Fibroblast of skin of left biceps (primary cell): ENCODE data around the gene KIF9.
"Not testable (repeated sequence)": the region's sequence is repeated elsewhere in the genome, so short reads cannot be mapped to it uniquely, and the experiment has no call there.

Experiments used
- DNase-seq, 2 experiments: peaks; one replicate each; pipeline ENCODE4 v3.0.0-alpha.2; 2013; ENCODE audit warnings: low read depth in 2 of 2

Gene KIF9

DNA sequence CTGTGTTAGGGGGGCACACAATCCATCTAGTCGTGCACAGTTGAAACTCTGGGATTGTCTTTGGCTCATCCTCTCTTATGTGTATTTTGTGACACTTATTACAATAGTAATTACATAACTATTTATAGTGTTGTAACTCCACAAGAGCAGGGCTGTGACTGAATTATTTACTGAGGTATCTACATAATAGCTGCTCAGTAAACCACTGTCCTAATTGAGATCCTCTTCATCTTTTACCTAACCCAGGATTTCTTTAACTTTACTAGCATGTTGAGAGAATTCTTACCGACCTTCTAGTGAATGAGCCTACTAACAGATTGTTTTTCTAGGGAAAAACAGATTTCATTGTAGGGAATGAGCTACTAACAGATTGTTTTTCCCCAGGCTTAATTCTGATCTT, 11.2 kb upstream of the KIF9 start:
- DNase-seq, result no peak

DNA sequence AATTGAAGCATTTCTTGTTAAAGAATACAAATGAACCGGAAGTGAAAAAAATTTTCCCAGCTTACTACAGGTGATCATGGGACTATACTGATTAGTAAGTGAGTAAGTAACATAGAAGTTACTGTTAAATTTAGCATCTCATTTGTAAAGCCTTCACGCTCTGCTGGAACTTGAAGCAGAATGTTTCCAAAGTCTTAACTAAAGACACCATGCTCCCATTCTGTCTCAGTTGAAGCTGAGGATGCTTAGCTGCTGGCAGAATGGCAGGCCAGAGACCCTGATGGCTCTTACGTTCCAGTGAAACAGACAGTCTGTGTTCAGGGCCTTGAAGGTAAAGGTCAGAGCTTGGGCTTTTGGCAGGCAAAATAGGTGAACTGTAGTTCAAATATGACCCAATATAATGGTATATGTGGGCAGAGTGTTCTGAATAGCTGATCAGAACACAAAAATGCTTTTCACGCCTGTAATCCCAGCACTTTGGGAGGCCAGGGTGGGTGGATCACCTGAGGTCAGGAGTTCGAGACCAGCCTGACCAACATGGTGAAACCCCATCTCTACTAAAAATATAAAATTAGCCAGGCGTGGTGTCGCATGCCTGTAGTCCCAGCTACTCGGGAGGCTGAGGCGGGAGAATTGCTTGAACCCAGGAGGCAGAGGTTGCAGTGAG, 9.3 kb upstream of the KIF9 start:
- not testable (repeated sequence) for DNase-seq

DNA sequence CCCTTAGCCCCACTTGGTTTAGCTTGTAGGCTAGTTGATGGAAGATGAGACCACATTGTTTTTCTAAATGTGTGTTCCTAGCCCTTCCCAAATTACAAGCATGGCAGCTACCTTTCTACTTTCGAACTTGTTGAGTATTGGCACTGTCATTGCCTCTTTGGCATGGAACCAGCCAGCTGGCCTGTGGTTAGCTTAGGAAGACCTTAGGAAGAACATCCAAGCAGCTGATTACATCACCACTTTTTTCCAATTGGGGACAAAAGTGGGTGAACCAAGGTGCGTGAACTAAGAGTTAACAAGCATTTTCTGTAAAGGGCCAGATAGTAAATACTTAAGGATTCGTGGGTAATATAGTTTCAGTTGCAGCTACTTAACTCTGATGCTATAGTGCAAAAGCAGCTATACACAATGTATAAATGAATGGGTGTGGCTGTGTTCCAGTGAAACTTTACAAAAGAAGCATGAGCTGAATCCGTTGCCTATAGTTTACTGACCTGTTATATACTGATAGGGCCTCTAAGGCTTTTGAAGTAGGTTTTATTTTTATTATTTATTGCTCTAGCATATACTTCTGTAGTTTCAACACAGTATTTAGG, 8.7 kb upstream of the KIF9 start:
- DNase-seq, result no peak

DNA sequence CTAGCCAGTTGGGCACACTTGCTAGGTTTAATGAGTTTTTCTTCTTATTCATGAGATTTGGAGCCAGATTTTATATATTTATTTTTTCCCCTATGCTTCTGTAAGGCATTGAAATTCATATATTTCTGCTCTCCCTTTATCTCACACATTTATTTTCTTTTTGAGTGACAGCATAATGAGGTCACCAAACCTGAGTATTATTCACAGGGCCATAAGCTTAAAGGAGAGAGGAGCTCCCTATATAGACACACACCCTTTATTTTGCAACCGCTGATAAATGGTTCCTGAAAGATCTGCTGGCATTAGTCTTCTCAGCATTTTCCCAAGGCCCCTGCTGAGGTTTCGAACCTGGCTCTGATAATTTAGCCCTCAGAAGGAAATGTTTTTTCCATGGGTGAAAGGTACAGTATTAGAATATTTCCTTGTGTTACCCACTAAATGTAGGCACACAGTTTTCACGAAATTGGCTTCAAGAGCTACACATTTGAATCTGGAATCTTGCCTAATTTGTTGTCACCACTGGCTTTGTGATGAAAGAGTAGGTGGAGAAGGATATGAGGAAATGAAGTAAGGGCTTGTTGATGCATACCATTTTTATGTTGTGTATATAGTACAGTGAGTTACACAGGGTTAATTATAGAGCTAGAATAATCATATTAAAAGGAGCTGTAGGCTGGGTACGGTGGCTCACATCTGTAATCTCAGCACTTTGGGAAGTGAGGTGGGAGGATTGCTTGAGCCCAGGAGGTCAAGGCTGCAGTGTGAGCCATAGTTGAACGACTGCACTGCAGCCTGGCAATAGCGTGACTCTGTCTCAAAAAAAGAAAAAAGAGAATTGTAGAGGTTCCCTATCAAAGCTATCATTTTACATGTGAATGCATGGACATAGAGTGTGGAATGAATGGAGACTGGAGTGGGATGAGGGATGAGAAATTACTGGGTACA, 6.6 kb upstream of the KIF9 start:
- DNase-seq, result no peak

DNA sequence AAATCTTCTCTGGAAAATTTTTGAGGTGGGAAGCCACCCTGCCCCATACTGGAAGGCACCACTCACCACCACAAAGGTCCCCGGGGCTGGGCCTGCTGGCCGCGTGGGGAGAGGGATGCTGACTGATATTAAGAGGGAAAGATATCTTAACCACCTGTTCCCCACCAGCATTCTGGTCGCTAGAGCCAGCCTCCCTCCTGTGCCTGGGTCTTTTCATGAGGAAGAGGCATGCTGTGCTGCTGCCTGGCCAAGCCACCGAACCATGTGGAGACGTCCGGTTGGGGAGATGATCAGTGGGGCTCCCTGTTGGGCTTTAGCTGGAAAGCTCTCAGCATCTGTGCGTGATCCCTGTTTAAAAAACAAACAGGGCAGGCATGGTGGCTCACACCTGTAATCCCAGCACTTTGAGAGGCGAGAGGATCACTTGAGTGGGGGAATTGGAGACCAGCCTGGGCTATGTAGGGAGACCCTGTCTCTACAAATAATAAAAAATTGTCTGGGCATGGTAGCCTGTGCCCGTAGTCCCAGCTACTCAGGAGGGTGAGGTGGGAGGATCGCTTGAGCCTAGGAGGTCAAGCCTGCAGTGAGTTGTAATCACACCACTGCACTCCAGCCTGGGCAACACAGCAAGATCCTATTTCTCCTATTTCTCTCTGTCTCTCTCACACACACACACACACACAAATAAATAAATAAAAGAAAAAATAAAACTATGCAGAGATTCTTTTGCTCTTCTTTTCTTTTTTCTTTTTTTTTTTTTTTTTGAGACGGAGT, 1.2 kb upstream of the KIF9 start:
- no peak for DNase-seq

DNA sequence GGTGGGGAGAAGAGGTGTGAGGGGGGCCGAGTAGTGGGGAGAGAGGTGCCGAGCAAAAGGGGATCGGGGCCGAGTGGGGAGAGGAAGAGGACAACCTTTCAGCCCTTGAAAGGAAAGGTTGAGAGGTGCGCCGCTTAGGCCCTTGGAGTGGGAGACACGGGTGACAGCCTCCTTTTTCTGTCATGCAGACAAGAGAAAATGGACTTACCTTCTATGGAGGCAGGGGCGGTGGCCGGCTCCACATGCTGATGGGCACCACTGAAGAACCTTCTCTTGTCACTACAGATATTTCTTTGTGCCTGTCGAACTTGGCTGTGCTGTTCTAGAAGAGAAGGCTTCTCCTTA, 566 bp upstream of the KIF9 start:
- no peak for DNase-seq

DNA sequence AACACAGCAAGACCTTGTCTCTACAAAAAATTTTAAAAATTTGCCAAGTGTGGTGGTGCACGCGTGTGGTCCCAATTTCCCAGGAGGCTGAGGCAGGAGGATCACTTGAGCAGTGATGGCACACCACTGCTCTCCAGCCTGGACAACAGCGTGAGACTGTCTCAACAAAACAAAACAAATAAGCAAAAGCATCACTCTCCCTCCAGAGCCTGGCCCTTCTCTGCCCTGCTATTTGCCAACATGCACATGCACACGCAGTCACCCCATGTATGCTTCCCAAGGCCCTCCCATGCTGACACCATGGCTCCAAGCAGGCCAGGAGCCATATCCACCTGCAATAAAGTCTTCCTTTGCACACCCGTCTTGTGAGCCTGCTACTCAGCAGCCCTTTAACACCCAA, 2.1 kb downstream of the KIF9 start:
- no peak for DNase-seq

DNA sequence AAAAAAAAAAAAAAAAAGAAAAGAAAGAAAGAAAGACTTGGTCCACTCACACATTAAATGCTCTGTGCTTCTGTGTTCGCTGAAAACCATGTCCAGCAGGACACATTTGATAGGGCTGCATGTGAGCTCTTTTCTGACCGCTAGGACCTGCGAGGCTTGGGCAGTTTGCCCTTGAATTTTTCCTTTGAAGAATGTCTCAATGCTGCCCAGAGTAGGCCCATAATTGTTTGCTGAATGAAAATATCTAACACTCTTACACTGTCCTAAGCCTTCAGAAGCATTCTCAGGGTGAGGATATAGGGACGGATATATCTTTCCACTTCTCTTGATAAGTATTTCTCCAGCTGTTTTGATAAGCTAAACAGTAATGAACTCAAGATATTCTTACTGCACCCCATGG, 6.0 kb downstream of the KIF9 start:
- no peak for DNase-seq

DNA sequence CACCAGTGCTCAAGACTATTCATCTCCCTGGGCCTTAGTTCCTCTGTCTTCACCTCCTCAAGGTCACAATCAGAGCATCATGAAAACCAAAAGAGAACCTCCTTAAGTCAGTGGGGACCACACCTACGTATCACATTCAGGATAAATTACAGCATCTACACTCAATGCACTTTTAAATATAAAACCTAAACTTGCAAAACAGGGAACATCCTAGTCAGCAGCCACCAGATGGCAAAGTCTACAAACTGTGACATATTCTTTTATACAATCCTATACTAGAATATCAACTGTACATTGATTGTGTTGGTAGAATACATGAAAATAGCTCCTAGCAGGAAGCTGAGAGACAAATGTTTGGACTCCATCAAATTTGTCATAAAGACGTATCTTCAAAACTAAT, 7.9 kb downstream of the KIF9 start:
- DNase-seq, result no peak

DNA sequence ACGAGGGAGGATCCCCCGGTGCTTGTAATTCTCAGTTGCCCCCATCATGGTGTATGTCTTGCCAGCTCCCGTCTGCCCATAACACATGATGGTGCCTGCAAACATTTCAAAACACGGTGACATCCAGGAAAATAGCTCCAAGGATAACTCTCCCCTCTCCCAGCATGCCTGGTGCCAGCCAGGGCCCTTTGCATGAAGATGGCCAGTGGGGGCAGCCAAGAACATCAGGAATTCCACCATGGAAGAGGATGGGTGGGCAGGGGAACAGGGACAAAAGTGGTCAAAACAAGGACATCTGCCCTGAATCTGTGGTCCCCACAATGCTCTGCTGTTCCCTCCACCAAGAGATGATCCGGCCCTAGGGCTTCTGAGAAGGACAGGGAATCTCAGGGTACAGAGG, 9.0 kb downstream of the KIF9 start:
- no peak for DNase-seq

DNA sequence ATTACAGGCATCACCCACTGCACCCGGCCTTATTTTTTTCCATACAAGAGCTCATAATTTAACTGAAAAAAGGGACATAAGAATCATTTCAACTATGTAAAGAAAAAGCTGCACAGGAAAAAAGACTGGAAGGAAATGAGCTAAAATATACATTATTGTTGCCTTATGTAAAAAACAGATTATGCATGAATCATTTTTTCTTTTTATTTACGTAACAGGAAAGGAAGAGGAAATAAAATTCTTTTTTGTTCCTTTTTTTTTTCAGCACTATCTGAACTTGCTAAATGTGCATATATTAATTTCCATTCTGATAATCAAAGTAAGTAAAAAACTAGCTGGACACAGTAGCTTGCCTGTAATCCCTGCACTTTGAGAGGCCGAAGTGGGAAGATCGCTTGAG, 12.1 kb downstream of the KIF9 start:
- DNase-seq, result no peak

DNA sequence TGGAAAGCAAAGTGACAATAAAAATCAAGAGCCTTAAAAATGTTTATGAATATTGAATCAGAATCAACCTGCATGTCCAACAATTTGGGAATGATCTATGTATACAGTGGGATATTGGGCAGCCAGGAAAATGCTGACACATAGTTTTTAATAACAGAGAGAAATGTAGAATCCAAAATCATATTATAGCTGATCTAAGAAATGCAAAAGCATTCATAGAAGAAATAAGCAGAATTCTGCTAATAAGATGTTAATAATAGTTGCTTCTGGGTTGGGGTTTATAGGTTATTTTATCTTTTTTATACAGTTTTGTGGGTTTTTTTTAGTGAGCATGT, 15.1 kb downstream of the KIF9 start:
- no peak for DNase-seq

DNA sequence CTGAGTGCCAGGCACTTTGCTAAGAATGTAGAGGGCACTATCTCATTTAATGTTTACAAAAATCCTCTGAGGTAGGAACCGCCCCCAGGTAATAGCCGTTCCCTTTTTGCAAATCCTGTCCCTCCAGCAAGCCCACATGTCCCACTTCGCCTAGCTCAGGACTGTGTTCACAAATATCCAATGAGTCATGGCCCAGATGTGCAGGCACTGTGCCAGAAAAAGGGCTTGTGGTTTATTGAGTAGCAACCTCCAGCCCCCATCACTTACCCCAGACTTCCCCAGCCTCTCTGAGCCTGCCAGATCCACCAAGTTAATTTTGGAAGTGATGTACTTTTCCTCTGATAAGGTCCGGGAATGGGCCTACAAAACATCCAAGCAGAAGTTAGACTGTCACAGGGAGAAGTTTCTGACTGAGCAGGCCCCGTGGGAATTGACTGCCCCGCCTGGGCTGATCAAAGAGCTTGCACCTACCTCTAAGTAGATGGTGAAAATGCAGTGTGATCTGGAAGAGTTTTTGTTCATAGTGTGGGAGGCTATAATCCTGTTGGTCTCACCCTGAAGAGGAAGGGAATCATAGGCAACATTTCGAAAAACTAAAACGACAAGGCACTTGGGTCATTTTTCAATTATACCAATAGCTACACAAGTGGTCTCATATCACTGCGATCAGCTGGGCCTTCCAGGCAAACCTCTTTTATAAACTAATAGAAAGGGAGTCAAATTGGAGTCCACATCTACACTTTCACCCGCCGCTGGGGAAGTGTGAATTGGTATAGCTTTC, 15.7 kb downstream of the KIF9 start:
- peak; percentile 90 to 91 for DNase-seq

DNA sequence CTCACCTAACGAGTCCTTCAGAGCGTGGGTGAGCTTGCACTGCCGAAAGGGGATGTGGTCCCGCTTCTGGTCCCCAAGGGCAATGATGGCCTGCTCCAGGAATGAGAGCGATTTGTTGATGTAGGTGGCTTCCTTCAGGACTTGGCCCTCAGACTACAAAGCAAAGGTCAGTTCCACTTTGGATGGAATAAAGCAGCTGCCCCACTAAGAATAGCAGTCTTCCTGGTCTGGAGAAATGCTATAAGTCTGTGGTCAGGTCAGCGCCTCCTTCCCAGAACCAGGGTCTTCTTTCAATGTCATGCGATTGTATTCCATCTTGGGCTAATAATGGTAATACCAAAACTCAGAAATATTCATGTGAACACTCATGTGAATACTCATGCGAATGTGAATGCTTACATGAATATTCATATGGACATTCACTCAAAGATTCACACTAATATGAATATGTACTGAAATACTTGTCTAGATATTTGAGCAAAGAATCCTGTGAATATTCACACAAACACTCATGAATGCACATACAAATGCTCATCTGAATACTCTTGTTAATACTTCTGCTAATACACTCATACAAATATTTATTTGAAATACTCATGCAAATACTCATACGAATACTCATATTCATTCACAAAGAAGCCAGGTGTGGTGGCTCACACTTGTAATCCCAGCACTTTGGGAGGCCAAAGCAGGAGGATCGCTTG, 16.7 kb downstream of the KIF9 start:
- DNase-seq, result no peak

DNA sequence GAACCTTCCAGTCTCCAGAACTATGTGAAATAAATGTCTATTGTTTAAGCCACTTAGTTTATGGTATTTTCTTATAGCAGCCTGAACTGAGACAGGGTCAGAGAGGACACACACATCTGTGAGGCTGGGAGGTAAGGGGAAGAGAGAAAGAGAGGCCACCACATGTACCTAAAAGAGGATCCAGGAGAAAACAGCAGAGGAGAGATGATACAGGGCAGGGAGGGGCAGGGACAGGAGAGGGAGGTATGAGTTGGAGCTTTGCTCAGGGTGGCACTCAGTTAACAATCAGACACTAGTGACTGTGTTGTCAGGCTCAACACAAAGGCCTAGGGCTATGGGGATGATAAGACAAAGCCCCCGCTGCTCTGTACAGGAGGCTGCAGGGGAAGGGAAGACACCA, 17.6 kb downstream of the KIF9 start:
- no peak for DNase-seq

DNA sequence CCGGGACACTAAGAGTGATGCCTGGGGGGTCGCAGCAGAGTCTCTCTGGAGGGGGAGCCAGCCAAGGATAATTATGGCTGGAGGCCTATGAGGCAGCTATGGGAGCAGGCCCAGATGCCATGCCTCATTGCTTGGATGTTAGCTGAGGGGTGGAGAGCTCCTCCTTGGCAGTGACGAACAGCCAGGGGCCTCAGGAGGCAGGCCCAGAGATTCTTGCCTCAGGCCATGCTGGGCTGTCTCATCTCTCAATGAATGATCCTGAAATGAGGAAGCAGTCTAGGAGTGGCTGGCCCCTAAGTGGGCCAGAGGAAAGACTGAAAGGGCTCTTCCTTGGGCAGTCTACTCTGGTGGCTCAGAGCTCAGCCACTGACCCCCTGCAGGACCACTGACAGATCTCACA, 21.3 kb downstream of the KIF9 start:
- DNase-seq, result no peak

DNA sequence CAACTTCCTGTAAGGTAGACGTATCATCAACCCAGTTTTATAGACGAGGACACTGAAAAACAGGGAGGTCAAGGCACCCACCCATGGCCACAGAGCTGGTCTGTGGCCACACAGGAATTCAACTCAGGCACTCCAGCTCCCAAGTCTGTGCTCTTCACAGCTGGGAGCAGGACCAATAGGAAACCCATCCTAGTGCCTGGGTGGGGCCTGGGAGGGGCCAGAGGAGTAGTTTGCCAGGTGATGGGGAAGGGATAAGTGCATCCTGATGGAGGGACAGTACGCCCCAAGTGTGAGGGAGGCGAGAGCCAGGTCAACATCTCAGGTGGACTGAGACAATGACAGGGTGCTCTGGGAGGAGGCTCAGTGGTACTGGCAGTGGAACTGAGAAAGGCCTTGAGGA, 22.0 kb downstream of the KIF9 start:
- DNase-seq, result no peak

DNA sequence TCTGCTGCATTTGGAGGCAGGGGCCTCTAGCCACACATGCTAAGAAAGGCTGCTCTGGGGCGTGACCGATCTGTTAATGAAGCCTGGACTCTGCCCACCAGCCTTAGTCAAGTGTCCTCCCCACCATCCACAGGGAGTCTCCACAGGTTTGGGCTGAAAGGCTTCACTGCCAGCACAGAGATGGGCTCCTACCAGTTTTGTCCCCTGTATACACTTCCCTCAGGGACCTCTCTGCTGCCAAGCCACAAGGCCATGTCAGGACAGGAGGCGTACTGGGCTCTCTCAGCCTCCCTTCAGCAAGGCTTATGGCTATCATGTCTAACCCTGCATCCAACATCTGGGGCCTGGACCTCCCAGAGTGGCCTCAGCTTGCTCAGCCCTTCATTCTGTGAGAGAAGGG, 23.5 kb downstream of the KIF9 start:
- DNase-seq, result no peak

DNA sequence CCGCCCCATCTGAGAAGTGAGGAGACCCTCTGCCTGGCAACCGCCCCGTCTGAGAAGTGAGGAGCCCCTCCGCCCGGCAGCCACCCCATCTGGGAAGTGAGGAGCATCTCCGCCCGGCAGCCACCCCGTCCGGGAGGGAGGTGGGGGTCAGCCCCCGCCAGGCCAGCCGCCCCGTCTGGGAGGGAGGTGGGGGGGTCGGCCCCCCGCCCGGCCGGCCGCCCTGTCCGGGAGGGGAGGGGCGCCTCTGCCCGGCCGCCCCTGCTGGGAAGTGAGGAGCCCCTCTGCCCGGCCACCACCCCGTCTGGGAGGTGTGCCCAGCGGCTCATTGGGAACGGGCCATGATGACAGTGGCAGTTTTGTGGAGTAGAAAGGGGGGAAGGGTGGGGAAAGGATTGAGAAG, 26.3 kb downstream of the KIF9 start:
- not testable (repeated sequence) for DNase-seq

DNA sequence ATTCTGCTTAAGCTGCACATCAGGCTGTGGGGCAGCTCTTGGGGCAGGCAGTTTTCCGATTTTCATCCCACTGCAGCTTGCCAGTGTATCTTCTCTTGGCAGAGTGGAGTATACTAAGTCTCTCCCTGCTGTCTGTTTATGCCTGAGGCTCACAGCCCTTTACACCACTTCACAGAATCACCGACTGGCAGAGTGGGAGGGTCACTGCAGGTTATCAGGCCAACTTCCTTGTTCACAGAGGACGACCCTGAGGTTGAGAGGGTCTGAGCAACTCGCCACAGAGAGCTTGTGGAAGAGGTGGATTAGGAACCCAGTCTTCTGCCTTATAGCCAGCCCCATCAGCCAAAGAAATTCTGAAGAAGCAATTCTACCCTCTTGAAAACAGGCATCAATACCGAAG, 30.9 kb downstream of the KIF9 start:
- no peak for DNase-seq

DNA sequence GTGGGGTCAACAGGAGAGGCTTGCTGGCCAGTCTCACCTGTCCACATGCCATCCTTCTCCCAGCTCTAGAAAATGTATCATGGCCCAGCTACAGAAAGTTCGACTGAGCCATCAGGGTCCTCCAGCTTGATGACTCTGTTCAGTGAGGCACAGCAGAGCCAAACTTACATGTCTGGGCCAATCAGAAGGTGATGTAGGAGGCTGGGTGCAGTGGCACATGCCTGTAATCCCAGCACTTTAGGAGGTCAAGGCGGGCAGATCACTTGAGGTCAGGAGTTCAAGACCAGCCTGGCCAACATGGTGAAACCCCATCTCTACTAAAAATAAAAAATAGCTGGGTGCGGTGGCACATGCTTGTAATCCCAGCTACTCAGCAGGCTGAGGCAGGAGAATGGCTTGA, 31.5 kb downstream of the KIF9 start:
- not testable (repeated sequence) for DNase-seq
